HG02970 (cell line): Measurements from ENCODE around the gene TMC1.
"Not testable (repeated sequence)": the region's sequence is repeated elsewhere in the genome, so short reads cannot be mapped to it uniquely, and the experiment has no call there.

Experiments
- ATAC-seq: cut with Tn5 transposase; IDR thresholded peaks from one replicate; pipeline ENCODE4 v1.9.1; 2021; ENCODE audit warnings: mild to moderate bottlenecking, moderate library complexity, moderate number of reproducible peaks; ENCODE audit not compliant: unreplicated experiment, low FRiP score

The TMC1 gene

DNA sequence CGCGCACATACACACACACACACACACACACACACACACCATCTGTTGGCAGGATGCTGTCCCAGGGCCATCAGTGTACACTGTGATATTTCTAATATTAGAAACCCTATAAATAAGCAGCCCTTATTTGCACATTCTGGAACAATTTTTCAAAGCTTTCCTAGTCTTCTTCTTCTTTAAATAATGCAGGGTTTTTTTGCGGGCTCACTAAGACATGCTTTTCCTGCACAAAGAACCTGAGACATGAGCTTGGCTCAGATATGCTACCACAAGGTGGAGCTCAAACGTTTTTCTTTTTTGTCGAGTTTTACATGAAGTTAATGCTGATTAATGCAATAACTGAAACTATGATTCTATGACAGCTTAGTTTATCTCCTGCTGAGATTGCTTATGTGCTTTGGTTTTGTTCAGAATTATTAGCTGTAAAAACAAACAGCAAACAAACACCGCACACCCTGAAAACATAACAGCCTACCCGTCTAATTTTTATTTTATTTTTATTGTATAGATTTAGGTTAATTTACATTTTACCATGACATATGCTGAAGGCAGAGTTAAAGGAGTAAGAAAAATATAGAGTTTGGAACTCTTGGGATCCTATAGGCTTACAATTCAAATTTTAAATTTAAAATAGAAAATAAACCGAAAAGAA is 335.7 kb downstream of the TMC1 start:
- no peak for ATAC-seq

DNA sequence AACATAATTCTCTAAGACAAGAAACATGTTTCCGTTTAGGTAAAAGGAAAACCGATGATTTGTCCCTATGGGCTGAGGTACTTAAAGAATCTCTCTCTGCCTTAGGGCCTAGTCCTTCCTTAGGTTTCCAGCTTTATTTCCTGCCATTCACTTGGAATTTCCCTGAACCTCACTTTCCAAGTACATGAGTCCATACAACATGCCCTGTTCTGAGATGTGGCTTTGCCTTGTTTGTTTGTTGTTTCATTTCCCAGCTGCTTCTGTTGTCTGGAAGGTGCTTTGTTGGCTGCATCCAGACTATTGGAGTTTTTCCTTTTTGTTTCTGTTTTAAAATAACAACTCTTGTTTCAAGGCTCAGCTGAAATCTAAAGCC is 336.2 kb downstream of the TMC1 start:
- no peak for ATAC-seq

DNA sequence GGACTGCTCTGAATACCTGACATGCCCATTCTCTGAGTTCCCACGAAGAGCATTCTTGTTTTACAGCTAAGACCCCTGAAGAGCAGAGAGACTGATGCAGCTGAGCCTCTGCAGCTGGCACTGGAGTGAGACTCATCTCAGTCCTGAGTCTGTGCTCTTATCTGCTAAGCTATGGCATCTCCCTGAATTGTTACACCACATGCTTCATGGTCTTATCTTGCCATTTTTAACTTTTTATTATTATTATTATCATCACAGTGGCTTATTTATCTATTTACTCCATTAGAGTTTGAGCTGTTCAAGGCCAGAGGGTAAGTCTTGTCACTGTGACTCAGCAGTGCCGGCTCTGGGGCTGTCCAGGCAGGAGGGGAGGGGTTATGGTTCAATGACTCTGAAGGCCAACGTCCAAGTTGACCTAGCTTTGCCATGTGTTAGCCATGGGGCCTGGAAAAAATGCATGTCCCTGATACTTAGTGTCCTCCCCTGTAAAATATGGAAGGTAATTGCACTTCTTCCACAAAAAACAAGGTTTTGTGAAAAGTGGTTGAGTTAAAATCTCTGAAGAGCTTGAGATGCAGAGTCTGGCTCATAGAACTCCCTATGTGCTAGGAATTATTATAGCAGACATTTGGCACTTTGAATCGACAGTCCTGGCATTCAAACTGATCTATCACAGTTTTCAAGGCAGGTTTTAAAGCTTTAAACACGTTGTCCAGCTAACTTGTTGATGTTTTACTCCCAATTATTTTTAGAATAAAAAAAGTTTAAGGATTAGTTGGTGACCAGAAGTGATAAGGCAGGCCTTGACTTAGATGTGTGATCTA is 336.9 kb downstream of the TMC1 start:
- no peak for ATAC-seq

DNA sequence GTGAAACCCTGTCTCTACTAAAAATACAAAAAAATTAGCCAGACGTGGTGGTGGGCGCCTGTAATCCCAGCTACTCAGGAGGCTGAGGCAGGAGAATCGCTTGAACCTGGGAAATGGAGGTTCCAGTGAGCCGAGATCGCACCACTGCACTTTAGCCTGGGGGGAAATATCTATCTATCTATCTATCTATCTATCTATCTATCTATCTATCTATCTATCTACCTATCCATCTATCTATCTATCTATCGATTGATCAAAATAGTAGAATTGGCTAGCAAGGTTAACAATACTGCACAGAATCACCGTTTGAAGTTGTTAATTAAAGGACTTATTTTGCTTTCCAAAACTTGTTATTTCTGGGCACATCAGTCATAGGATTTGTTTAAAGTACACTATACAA is 341.4 kb downstream of the TMC1 start:
- ATAC-seq, result not testable (repeated sequence)

DNA sequence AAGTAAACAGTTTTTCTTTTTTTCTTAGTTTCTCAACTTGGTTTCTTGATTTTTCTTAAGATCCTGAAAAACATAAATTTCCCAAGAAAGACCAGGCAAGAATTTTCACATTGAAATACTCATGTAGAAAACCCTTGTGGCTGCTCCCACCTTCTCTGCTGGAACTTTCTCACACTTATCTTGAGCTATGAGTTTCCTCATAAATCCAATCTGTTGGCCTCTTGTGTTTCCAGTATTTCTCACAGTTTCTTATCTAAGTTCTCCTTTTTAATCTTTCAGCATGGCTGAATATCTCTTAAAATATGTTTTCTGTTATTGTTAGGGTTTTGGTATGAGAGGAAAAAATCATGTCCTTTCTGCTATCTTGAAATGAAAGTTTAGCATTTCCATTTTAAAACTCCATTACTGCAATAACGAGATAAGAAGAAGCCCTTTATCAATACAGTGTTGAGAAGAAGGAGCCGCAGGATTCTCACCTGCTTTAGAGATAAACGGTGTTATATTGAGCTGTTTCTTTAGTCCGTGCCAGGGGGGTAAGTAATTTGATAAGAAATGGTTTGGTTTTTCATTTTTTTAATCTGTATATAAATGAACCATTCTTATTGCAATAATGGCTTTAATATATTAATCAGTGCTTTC is 342.2 kb downstream of the TMC1 start:
- no peak for ATAC-seq

DNA sequence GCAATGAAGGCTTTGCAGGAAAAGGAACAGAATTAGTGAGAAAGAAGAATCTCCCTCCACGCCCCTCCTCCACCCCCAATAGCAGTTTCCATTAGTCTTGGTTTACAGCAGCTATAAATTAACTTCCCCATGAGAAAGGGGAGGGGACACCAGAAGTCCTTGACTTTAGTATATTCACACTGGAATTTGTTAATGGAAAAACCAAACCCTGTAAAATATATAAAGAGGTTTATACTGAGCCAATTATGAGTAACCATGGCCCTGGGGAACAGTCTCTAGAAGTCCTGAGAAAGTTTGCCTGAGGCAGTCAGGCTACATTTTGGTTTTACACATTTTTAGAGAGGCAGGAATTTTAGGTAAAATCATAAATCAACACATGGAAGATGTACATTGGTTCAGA is 342.9 kb downstream of the TMC1 start:
- no peak for ATAC-seq

DNA sequence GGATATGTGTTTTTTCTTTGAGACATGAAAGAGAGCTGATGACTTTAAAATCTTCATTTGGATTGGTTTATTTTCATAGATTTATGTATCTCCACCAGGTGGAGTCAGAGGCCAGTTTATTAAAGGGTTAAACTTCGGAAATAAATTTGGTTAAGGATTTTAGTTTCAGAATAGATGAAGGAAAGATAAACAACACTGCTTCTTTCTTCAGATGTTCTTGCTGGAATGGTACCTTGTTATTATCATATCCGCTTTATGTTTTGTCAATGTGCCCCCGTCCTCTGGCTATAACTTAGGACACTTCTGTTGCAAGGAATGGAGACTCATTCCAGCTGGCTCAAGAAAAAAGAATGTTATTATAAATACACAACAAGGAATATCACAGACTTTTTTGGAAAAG is 350.3 kb downstream of the TMC1 start:
- no peak for ATAC-seq

DNA sequence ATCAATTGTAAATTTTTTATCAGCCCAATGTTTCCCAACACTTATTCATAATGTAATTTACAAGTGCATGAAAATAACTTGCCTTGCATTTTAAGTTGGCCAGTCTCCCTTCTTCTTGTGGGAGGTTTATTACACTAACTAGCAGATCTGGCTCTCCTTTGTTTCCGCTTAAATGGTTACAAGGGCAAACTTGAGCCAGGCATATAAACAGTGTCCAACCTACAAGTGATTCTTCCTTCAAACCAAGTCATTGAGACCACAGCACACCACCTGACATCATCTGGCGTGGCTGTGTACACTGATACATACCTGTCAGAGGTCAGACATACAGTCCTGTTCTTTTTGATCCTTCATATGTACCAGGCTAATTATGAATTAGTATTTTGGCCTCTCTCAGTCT is 351.3 kb downstream of the TMC1 start:
- ATAC-seq, result no peak

DNA sequence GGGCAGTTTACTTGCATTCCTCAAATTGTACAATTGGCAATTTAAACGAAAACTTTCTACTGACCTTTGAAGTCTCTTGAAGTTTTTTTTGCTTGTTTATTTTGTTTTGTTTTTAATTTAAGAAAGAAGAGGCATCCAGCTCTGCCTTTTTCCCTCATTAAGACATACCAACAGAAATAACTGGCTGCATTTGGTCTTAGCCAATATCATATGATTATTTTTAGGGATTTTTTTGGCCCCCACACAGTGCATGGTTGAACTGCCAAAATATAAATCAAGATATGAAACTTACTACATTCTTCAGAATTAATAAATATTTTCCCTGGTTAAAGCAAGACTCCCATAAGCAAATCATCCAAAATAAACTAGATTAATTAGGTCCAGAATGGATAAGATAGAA is 352.0 kb downstream of the TMC1 start:
- no peak for ATAC-seq

DNA sequence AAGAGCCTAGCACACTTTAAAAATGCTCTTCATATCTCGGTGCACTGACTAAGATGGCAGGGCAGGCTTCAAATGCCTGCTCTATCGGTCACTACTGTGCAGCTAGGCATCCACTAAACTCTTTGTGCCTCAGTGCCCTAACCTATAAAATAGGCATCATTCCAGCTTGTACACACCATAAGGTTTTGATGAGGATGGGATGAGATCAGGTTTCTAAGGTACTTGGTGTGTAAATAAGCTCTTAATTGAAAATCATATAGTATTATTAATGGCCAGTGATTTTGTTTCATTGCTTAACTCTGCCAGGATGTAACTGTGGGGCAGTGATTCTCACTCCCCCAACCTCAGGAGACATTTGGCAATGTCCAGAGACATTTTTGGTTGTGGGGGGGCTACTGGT is 352.9 kb downstream of the TMC1 start:
- no peak for ATAC-seq

DNA sequence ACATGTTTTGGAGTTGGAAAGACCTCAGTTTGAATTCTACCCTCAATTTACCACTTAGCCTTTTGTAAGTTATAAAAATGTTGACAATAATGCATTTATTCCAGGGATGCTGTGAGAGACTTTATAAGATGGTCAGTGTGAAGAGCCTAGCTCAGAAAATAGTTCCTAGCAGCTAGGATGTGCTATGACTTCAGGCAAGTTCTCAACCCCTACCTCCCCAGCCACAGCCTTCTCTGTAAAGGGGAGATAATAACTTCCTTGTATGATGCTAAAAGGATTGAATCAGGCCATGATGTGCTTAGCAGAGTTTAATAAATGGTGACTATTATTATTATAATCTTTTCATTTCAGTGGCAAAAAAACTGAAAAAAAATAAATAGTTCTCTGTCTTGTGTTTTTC is 353.8 kb downstream of the TMC1 start:
- no peak for ATAC-seq

DNA sequence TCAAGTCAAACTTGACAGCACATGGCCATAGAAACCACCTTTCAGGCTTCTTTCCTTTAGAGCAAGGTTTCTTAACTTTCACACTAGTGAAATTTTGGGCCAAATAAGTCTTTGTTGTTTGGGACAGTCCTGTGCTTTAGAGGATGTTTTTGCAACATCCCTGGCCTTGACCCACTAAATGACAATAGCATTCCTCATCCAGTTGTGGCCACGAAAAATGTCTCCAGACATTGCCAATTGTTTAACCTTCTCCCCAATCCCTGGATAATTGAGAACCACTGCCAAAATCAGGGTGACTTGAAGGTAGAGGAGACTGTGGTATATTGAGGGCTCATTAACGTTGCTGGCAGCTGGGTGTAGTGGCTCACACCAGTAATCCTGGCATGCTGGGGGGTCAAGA is 359.4 kb downstream of the TMC1 start:
- ATAC-seq, result no peak

DNA sequence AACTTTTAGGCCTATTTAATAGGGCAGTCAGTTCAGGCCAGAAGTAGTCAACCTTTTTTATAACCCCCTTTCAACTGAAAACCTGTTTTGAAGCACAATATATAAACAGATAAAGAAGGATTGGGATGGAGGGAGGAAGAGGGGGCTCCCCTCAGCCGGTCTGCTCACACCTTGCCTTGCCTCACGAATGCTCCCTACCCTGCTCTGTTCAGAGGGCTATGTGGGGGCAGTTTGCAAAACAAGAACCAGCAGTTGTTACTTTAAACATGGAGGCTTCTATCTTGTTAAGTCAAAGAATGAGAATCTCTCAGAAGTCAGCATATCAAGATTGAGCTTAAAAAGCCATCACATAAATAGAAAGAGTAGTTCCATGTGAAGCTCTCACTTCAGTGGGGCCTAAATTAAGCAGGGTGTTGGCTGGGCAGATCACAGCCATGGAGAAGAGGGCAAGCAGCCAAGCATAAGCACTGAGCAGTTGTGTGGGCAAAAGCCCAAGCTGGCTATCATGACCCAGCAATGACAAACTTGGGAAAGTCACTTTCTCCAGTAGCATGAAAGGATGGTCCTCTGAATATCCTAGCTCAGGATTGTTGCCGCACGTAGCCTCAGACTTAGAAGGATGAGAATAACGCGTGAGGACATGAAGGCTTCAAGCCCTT is 360.8 kb downstream of the TMC1 start:
- no peak for ATAC-seq

DNA sequence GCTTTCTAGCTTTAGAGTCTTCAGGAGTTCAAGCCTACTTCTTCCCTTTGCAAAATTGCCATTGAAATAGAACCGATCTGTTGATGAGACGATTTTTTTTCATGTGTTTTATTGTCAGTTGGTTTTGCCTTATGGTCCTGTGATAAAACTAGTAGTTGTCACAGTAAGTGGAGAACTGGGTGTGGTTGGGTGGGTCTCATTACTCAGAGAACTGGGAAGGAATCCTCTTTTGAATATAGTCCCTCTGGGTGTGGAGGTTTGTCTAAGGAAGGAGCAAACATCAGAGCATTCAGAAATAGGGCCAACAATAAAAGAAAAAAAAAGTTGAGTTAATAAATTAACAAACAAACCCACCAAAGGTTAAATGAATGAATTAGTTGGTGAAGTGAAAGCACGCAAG is 362.5 kb downstream of the TMC1 start:
- ATAC-seq, result no peak

DNA sequence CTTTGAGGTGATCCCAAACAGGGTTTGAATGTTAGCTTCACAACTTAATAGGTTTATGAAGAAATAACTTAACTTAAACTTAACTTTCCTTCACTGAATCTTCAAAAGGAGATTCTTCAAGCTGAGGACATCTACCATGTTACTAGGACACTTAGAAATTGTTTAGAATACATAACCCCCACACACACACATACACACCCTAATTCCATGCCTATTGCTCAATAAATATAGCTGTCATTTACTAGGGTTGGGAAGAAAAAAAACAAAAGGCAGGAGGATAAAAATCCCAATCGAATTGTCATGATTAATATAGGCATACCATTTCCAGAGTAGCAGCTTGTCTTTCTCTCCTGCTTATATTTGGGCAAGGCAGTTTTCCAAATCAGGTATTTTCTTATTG is 363.1 kb downstream of the TMC1 start:
- no peak for ATAC-seq
